H7 (cell line): ENCODE data around the gene SEH1L. TPM values are rescaled to one million over a fixed set of nuclear protein-coding genes. Genes with fewer than 3 reads are reported as not detected.

Experiments used
- DNase-seq: peaks from one replicate; pipeline ENCODE4 v3.0.0; 2012
- H3K27me3 ChIP-seq: 2 replicates; pipeline ENCODE4 v1.6.0; 2011; ENCODE audit warnings: mild to moderate bottlenecking, low read length; ENCODE audit not compliant: control insufficient read depth, insufficient read depth
- H3K36me3 ChIP-seq: replicated peaks from 2 replicates; pipeline ENCODE4 v1.5.1; 2011; ENCODE audit warnings: low read length; ENCODE audit not compliant: control insufficient read depth, insufficient read depth
- H3K4me3 ChIP-seq: 2 replicates; pipeline ENCODE4 v1.5.1; 2011; ENCODE audit warnings: low read depth, mild to moderate bottlenecking, control low read depth, low read length, moderate library complexity; ENCODE audit not compliant: insufficient read depth
- total RNA-seq: library from RNA; depleted of rRNA; stranded (reverse); fragments of >200 nt; shearing (Covaris generic); gene quantifications from 2 replicates; pipeline ENCODE4 v1.2.3, GENCODE V29; 2014

SEH1L gene
- total RNA-seq, 1 experiment from 2014 or later: 40.5 TPM

DNA sequence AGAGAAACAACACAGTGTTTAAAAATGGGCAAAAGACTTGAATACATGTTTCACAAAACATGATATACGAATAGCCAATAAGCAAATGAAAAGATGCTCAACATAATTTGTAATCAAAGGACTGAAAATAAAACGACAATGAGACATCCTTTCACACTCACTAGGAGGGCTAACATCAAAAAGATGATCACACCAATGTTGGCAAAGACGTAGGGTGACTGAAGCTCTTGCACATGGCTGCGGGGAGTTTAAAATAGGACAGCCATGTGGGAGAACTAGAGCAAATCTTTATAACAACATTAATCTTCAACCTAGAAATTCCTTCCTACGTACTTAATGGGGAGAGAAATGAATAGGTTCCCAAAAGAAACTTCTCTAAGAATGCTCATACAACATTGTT, 19.2 kb upstream of the SEH1L start:
- DNase-seq: no peak

DNA sequence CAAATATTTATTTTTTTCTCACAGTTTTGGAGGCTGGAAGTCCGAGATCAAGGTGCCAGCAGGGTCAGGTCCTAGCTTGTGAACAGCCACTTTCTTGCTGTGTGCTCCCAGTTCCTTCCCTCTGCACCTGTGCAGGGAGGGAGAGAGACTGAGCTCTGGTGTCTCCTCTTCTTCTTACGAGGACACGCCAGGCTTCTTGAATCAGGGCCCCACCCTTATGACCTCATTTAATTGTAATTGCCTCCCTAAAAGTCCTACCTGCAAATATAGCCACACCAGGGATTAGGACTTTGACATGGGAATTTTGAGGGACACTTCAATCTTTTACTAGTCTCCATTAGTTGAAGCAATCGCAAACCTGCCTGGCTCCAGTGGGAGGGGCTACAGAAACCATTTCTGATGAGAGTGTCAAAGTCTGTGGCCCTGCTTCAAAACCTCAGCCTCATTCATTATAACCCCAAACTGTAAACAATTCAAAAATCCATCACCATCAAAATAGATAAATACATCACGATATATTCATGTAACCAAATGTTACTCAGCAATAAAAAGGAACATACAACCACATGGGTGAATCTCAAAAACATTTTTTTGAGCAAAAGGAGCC, 18.2 kb upstream of the SEH1L start:
- no peaks in the 10 kb centered on the region for H3K27me3 ChIP-seq
- no peaks in the 10 kb centered on the region for H3K36me3 ChIP-seq
- DNase-seq: no peak
- H3K4me3 ChIP-seq: no peak overlapping the region

More for the DNA sequence above, 19.2 kb upstream of the SEH1L start:
- Histone ChIP-seq H3K36me3 (no peaks in the 10 kb centered on the region), H3K27me3 (no peaks in the 10 kb centered on the region), H3K4me3 (no peak overlapping the region)

DNA sequence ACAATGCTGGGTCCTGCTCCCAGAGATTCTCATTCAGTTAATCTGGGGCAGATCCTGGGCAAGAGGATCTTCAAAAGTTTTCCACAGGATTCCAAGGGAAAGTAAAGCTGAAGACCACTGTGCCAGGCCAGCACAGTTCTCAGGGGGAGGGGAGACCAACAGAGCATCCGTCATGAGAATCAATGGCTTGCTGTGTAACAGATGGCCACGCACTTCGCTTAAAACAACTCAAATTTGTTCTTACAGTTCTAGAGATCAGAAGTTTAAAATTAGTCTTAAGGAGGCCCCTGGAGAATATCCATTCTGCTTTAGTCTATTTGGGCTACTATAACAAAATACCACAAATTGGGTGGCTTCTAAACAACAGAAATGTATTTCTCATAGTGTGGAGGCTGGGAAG, 17.4 kb upstream of the SEH1L start:
- no peak overlapping the region for H3K4me3 ChIP-seq
- no peaks in the 10 kb centered on the region for H3K27me3 ChIP-seq
- H3K36me3 ChIP-seq: no peaks in the 10 kb centered on the region
- no peak for DNase-seq

DNA sequence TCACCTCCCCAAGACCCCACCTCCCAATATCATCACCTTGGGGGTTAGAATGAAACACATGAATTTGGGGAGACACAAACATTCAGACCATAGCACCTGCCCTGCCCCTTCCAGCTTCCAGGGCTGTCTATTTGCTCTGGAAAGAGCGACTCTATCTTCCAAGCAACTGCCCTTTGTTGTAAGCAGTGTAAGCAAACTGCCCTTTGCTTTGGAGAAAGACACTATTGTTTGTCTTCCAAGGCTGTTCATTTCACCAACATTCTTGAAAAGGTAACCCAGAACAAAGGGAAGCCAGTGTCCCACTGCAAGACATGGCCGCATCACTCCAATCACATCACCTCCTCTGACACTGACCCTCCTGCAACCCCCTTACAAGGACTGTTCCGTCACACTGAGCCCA, 16.9 kb upstream of the SEH1L start:
- Histone ChIP-seq H3K4me3 (no peak overlapping the region), H3K27me3 (no peaks in the 10 kb centered on the region), H3K36me3 (no peaks in the 10 kb centered on the region)
- DNase-seq: no peak

DNA sequence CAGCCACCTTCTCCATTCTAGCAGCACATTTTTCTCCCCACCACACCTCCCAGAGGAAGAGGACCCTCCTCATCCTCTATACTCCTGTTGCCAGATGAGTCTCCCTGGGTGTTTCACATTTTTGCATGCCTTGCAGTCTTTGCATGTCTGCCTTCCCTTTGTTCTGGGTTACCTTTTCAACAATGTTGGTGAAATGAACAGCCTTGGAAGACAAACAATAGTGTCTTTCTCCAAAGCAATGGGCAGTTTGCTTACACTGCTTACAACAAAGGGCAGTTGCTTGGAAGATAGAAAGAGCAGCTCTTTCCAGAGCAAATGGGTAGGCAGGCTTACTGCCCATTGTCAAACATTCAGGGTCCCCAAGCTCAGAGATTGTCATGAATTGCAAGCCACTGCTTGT, 14.5 kb upstream of the SEH1L start:
- DNase-seq: no peak
- Histone ChIP-seq H3K36me3 (no peaks in the 10 kb centered on the region), H3K4me3 (no peak overlapping the region), H3K27me3 (no peaks in the 10 kb centered on the region)

DNA sequence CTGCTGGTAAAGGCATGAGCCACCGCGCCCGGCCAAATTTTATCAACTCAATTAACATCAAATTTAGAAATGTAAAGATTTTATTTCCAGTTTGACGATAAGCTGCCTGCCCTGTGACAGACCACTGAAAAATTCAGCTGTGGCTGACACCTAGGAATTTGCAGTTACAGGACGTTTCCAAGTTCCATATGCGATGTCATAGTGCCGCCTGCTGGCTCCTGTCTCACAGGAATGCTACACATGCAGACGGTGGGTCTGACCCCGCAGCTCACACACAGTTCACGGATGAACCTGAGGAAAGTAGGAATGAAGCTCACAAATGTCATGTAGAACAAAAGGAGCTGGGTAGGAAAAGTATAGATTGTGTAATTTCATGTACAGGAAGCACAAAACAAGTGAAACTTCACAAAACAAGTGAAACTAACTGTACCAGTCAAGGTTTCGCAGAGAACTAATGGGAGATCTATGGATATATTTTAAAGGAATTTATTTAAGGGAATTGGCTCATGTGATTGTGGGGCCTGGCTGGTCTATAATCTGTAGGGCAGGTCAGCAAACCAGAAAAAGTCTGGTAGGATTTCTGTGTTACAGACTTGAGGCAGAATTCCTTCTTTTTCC, 13.2 kb upstream of the SEH1L start:
- Histone ChIP-seq H3K4me3 (no peak overlapping the region), H3K36me3 (no peaks in the 10 kb centered on the region), H3K27me3 (no peaks in the 10 kb centered on the region)
- DNase-seq: peak; percentile 80

DNA sequence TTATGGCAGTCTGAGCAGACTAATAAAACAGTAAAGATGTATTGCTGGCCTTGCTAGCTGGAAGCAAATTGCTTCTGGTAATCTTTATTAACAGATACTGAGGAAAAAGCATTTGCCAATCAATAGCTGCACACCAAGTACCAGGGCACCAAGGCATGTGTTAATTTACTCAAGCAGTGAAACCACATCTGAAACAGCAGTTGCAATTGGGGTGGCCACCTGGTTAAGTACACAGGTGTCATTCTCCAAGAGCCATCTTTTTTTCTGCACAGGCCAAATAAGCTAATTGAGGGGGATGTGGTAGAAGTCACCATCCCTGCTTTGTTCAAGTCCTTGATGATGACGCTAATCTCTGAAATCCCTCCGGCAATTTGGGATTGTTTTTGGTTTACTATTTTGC, 8.6 kb upstream of the SEH1L start:
- no peaks in the 10 kb centered on the region for H3K27me3 ChIP-seq

DNA sequence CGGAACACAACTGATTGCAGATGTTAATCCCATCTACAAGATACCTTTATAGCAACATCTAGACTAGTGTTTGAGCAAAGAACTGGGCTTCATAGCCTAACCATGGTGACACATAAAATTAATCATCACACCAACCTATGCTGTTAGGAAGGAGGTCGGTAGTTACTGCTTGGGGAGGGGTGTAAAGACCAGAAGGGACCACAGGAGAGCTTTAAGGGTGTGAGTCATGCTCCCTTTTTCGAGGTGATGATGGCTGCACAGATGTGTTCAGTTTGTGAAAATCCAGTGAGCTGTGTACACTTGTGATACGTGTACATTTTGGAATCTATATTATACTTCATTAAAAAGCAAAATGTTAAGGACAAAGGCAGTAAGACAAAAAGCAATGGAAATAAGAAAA, 4.6 kb upstream of the SEH1L start:
- H3K27me3 ChIP-seq: no peaks in the 10 kb centered on the region

More for the DNA sequence above, 8.6 kb upstream of the SEH1L start:
- Histone ChIP-seq H3K4me3 (no peak overlapping the region), H3K36me3 (no peaks in the 10 kb centered on the region)
- DNase-seq: no peak

DNA sequence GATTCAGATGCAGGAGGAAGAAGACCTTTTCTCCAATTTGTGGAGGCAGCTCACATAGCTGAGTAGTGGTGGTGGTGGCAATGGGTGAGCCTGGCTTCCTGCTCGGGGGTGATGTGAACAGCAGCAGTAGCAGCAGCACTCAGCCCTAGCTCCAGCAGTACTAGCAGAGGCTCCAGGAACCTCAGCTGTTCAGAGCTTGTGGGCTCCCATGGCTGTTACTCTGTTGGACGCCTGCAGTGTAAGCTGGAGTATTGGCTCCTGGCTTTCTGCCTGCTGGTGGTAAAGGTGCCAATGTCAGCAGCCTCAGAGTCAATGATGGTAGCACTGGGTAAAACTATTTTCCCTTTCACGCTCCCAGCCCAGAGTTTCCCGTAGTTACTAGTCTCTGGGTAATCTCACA, 3.1 kb upstream of the SEH1L start:
- Histone ChIP-seq H3K4me3 (no peak overlapping the region), H3K36me3 (no peaks in the 10 kb centered on the region), H3K27me3 (no peaks in the 10 kb centered on the region)
- no peak for DNase-seq

More for the DNA sequence above, 4.6 kb upstream of the SEH1L start:
- DNase-seq: no peak
- Histone ChIP-seq H3K4me3 (no peak overlapping the region), H3K36me3 (no peaks in the 10 kb centered on the region)

DNA sequence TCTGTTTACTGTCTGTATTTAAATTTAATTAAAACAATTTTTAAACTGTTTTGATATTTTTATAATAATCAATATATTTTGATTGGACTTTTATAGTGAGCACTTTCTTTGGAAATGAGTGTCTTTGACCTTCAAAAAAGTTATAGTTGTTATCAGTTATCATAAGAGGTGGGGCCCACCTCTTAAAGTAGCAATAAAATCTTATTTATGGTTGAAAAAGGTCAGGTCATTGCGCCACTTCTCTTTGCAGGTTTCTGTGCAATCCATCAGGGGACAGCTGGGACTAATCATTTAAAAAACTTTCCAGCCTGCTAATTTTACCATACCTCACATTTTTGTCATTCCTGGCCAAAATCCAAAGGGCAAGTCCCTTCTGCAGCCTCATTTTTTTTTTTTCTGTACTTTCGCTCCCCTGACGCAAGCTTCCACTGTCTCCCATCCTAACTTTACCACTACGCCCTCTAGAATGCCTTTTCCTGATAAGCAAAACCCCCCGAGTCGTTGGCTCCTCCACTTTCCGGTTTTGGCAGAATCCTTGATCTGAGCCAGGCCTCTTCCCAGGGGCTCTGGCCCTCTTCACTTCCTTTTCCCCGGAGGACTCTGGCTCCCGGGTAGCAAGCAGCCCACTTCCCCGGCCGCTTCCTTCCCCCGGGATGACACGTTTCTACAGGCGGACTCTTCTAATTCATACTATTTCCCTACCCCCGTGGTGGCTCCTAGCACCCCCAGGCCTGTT, 1.1 kb upstream of the SEH1L start:
- Histone ChIP-seq H3K27me3 (no peaks in the 10 kb centered on the region), H3K4me3 (peak overlapping the region; percentile 73), H3K36me3 (no peaks in the 10 kb centered on the region)
- peak; percentile 60 for DNase-seq

DNA sequence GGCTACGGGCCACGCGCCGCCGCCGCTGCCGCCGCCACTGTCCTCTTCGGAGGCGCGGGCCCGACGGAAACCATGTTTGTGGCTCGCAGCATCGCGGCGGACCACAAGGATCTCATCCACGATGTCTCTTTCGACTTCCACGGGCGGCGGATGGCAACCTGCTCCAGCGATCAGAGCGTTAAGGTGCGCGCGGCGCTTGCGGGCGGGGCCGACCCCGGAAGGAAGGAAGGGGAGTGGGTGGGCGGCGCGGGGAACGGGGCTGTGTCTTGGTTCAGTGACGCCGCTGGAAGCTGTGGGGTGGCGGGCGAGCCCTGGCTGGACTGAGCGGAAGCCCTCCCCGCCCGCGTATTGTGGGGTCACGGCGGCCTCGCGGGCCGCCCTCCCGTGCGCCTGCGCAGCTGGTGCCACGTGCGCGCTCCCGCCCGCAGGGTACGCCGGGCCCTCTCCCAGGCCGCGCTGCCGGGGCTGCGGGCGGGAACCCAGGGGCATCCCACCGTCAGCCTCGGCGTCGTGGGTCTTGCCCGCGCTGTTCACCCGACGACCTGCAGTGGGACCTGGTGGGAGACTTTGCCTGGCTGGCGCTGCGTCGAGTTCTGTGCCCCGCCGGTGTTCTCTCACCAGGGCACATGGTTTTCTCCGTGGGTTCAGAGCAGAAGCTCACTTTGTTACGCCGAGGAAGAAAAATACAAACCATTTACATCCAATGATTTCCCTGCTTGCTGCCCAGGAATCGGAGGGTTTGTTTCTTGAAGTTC, 416 bp downstream of the SEH1L start:
- peak overlapping the region; percentile 74 for H3K4me3 ChIP-seq
- no peaks in the 10 kb centered on the region for H3K27me3 ChIP-seq
- H3K36me3 ChIP-seq: no peaks in the 10 kb centered on the region; the same call in 1 of the 2 replicates
- DNase-seq: peak; percentile 92

DNA sequence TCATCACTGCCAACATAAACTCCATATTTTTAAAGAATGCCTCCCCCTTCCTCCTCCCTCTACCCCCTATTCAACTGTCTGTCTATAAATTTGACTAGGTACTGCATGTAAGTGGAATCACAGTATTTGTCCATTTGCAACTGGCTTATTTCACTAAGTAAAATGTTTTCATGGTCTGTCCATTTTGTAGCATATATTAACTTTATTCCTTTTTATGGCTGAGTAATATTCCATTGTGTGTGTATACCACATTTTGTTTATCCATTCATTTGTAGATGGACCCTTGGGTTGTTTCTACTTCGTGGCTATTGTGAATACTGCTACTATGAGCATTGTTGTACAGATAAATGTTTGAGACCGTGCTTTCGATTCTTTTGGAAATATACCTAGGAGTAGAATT, 10.7 kb downstream of the SEH1L start:
- Histone ChIP-seq H3K27me3 (no peaks in the 10 kb centered on the region), H3K36me3 (peaks cover 5% of the 10 kb centered on the region), H3K4me3 (no peak overlapping the region)
- no peak for DNase-seq

DNA sequence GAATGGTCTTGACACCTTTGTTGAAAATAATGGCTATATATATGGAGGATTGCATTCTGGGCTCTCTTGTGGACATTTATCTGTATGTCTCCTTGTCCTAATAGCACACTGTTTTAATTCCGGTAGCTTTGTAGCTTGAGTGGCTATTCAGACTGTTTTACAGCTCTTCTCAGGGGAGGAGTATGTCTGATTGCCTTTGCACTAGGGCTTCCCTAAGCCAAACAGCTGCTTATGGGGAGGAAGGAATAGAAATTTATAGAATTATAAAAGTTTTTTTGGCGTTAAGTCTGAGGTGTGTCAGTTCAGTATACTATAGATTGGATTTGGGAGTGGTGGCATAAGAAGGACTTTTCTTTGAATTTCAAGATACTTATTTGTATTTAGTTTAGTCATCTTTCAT, 12.6 kb downstream of the SEH1L start:
- H3K27me3 ChIP-seq: no peaks in the 10 kb centered on the region
- DNase-seq: no peak
- H3K4me3 ChIP-seq: no peak overlapping the region
- peaks cover 5% of the 10 kb centered on the region for H3K36me3 ChIP-seq

DNA sequence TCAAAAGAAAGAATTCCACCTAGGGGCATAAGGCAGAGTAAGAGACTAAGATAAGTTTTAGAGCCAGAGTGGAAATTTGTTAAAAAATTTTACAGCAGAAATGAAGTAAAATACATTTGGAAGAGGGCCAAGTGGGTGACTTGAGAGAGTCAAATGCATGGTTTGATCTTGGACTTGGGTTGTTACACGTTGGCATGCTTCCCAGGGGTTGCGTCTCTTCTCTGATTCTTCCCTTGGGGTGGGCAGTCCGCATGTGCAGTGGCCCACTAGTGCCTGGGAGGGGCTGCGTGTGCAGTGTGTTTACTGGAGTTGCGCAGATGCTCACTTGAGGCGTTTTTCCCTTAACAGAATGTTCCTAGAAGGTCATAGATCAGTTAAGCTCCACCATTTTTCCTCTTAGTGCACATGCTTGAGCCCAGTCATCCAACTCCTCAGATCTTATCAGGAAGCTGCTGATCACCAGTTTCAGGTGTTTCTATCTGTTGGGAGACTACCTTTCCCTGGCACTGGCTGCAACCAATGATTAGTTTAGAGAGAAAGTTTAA, 13.1 kb downstream of the SEH1L start:
- no peak for DNase-seq
- Histone ChIP-seq H3K4me3 (no peak overlapping the region), H3K36me3 (peaks cover 4% of the 10 kb centered on the region), H3K27me3 (no peaks in the 10 kb centered on the region)
